Activated CD8-positive, alpha-beta T cell treated with anti-CD3 and anti-CD28 coated beads for 36 hours (primary cell): ENCODE results near the gene TMEM218. TPM values are rescaled to one million over a fixed set of nuclear protein-coding genes. Genes with fewer than 3 reads are reported as not detected.

Source experiments
- ATAC-seq: fragments of 200-7000 bp; cut with Tn5 transposase; one replicate; pipeline ENCODE4 v1.10.0; 2021; ENCODE audit warnings: mild to moderate bottlenecking, moderate library complexity
- CTCF ChIA-PET: fragments of 350-600 bp; sonication (Branson Sonifier 250); formaldehyde crosslinking; loops from one replicate; lab custom pipeline; 2021; ENCODE audit warnings: antibody characterized with exemption; lab: Charles Lee
- POLR2A ChIA-PET: fragments of 350-600 bp; sonication (Branson Sonifier 250); formaldehyde crosslinking; loops from one replicate; lab custom pipeline; 2021; ENCODE audit warnings: antibody characterized with exemption; lab: Charles Lee
- DNase-seq: peaks from one replicate; pipeline ENCODE4 v3.0.0-alpha.2; 2020
- H3K27ac Mint-ChIP-seq: one replicate; pipeline ENCODE4 v1.8.0; 2021; ENCODE audit warnings: mild to moderate bottlenecking, mixed read lengths
- H3K27me3 Mint-ChIP-seq: one replicate; pipeline ENCODE4 v1.8.0; 2021; ENCODE audit warnings: mixed read lengths
- H3K36me3 Mint-ChIP-seq: one replicate; pipeline ENCODE4 v1.8.0; 2021; ENCODE audit warnings: low read depth, mixed read lengths
- H3K4me1 Mint-ChIP-seq: one replicate; pipeline ENCODE4 v1.8.0; 2021; ENCODE audit warnings: low read depth, mixed read lengths
- H3K4me3 Mint-ChIP-seq: one replicate; pipeline ENCODE4 v1.8.0; 2021; ENCODE audit warnings: mild to moderate bottlenecking, moderate library complexity, mixed read lengths
- H3K9me3 Mint-ChIP-seq: one replicate; pipeline ENCODE4 v1.8.0; 2021; ENCODE audit warnings: mixed read lengths
- intact Hi-C: fragments of 100-400 bp; cut with micrococcal nuclease; formaldehyde crosslinking; loops from one replicate; pipeline ENCODE4 v1.10.0; 2022
- total RNA-seq, 2 experiments: library from RNA; stranded (reverse); gene quantifications; one replicate each; pipeline ENCODE4 v1.2.3, GENCODE V29; 2021
- TF ChIP-seq, protein P1 (sequence below): fragments of 200-600 bp; IDR thresholded peaks from one replicate; pipeline ENCODE4 v1.8.0; 2022; ENCODE audit warnings: antibody characterized with exemption, mild to moderate bottlenecking

Gene TMEM218
- total RNA-seq, 2 experiments from 2014 or later, result 12.7 to 13.3 TPM

DNA sequence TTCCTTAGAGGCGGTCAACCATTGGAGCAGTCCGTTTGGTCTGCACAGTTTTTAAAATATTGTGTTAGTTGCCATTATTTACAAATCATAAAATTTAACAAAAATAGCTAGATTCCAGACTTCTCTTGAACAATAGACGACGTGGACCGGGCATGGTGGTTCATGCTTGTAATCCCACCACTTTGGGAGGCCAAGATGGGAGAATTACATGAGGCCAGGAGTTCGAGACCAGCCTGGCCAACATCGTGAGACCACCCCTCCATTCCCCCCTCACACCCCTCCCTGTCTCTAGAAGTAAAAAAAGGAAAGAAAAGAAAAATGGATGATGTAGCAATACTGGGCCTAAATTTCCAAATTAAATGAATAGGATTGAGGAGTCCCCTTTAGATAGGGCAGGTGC, 47.4 kb downstream of the TMEM218 start:
- intact Hi-C loops, result no loop called here

DNA sequence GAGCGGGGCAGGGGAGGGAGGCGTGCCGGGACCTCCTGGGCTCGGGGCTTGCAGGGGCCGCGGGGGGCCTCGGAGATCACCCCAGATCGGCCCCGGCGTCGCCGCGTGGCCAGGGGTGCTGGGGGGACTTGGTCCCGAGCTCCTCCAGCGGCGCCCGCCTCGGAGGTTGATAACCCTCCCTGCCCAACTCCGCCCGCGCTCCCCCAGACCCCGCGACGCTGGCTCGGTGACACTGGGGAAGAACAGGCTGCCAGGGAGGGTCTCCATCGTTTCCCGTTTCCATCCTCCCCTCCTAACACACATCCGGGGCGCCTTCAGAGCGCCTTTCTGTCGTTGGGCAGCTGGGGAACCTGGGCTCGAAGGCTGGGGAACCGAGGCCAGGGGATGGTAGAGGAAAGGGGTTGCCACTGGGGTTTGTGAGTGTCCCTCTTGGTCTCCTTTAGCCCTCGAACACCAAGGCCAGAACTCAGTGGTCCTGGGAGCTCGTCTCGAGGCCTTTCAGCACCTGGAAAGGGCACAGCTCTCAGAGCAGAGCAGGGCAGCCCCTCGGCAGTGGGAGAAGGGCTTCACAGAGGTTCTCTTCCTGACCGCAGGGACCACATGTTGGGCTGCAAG, 47.9 kb downstream of the TMEM218 start:
- ATAC-seq (no peak), DNase-seq (no peak)
- Mint-ChIP-seq H3K4me1 (peaks cover 6% of the 10 kb centered on the region), H3K36me3 (no peaks in the 10 kb centered on the region), H3K27me3 (peaks cover 39% of the 10 kb centered on the region), H3K4me3 (peak overlapping the region; percentile 70), H3K9me3 (no peaks in the 10 kb centered on the region), H3K27ac (no peak overlapping the region)
- intact Hi-C loops, result no loop called here
- CTCF ChIA-PET, result interaction anchor here (1.0 to 1.3 kb wide), 3 partner anchors 60 to 79 kb away, joined by 3 read pairs; no protein-coding TSS in a partner anchor
- TF ChIP-seq, protein P1, sequence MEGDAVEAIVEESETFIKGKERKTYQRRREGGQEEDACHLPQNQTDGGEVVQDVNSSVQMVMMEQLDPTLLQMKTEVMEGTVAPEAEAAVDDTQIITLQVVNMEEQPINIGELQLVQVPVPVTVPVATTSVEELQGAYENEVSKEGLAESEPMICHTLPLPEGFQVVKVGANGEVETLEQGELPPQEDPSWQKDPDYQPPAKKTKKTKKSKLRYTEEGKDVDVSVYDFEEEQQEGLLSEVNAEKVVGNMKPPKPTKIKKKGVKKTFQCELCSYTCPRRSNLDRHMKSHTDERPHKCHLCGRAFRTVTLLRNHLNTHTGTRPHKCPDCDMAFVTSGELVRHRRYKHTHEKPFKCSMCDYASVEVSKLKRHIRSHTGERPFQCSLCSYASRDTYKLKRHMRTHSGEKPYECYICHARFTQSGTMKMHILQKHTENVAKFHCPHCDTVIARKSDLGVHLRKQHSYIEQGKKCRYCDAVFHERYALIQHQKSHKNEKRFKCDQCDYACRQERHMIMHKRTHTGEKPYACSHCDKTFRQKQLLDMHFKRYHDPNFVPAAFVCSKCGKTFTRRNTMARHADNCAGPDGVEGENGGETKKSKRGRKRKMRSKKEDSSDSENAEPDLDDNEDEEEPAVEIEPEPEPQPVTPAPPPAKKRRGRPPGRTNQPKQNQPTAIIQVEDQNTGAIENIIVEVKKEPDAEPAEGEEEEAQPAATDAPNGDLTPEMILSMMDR, result no peak
- POLR2A ChIA-PET, result no interaction called here

More for the DNA sequence above, 47.4 kb downstream of the TMEM218 start:
- Mint-ChIP-seq H3K9me3 (no peaks in the 10 kb centered on the region), H3K27ac (no peak overlapping the region), H3K36me3 (no peaks in the 10 kb centered on the region), H3K4me1 (peaks cover 6% of the 10 kb centered on the region), H3K4me3 (no peak overlapping the region), H3K27me3 (peaks cover 39% of the 10 kb centered on the region)
- CTCF ChIA-PET, result interaction anchor here (1.0 to 1.3 kb wide), 3 partner anchors 60 to 78 kb away, joined by 3 read pairs; no protein-coding TSS in a partner anchor
- POLR2A ChIA-PET, result no interaction called here
- no peak for ATAC-seq
- DNase-seq, result no peak
- TF ChIP-seq, protein P1, result no peak

DNA sequence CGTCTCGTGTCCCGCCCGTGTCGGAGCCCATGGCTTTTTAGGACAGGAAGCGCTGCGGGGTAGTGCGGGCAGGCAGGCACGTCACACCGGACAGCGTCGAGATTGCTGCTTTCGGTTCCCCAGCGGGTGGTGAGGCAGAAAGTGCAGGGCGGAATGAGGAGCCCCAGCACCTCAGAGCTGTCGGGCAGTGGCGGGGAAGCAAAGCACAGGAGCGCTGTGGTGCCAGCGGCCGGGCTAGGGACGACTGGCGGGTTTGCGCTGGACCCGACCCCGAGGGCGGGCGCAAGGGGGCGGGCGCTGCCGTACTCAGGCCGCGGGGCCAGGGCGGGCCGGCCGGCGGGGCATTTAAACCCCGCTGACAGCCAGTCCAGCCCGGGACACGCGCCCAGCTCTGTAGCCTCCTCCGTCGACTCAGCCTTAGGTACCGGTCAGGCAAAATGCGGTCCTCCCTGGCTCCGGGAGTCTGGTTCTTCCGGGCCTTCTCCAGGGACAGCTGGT, 48.4 kb downstream of the TMEM218 start, which contains the start of gene SLC37A2:
Gene SLC37A2 (plus strand): TSS at position 375 of the 498 bp plus-strand sequence. CDS start 63 bp downstream, at position 438.
- no peaks in the 10 kb centered on the region for H3K36me3 Mint-ChIP-seq
- H3K4me3 Mint-ChIP-seq, result peak within 1 kb of the TSS; percentile 70
- intact Hi-C loops, result no loop called here
- H3K9me3 Mint-ChIP-seq, result no peaks in the 10 kb centered on the region
- TF ChIP-seq, protein P1, result no peak
- ATAC-seq (peak; percentile 93), DNase-seq (peak; percentile 73)
- ChIA-PET POLR2A (no interaction called here), CTCF (interaction anchor here (1.3 kb wide), 1 partner anchor 78 kb away, joined by 3 read pairs; no protein-coding TSS in a partner anchor)
- H3K27ac Mint-ChIP-seq, result peak within 1 kb of the TSS; percentile 39
- H3K4me1 Mint-ChIP-seq, result peaks cover 6% of the 10 kb centered on the region
- peaks cover 34% of the 10 kb centered on the region for H3K27me3 Mint-ChIP-seq

DNA sequence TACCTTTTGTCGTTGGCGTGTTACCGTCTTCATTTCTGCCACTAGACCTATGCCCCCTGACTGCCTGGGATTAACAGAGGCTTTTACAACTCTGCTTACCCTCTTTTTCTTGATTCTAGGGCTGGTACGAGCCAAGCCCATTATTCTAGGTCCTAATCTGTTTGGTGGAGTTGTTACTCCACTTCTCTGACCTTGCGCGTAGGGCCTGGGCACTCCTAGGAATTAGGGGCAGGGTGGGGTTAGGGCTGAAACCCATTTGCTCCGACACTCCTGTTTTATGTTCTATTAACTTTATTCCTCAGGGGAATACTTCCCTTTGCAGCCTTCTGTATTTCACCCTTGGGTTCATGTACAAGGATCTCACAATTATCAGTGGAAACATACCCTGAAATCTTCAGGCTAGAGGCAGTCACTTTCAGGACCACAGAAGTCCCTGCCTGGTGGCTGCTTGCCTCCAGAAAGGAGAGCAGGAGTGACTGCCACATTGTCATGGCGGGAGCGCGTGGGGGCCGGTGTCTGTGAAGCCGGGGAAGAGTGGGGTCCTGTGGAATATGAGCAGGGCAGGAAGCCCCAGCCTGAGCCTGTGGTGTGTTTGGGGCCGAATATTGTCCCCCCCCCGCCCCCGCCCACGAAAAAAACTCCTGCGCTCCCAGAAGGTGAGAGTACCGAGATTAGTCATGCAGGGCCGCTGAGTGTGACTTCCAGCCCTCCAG, 49.1 kb downstream of the TMEM218 start:
- H3K27ac Mint-ChIP-seq, result peak overlapping the region; percentile 39
- H3K27me3 Mint-ChIP-seq, result peaks cover 33% of the 10 kb centered on the region
- H3K36me3 Mint-ChIP-seq, result no peaks in the 10 kb centered on the region
- intact Hi-C loops, result no loop called here
- no peaks in the 10 kb centered on the region for H3K9me3 Mint-ChIP-seq
- ChIA-PET POLR2A (no interaction called here), CTCF (no interaction called here)
- H3K4me3 Mint-ChIP-seq, result peak overlapping the region; percentile 70
- TF ChIP-seq, protein P1, result no peak
- DNase-seq, result peak; percentile 12
- ATAC-seq, result peak; percentile 28
- H3K4me1 Mint-ChIP-seq, result peaks cover 6% of the 10 kb centered on the region
